GM13976 (cell line): ENCODE data around the gene ADAMTS2.

Source experiments
- DNase-seq: peaks from one replicate; pipeline ENCODE4 v3.0.0; 2012; ENCODE audit warnings: low spot score
- in situ Hi-C: fragments of 300-500 bp; cut with MboI; formaldehyde crosslinking; loops from one replicate; pipeline ENCODE4 v1.12.0; 2022; ENCODE audit warnings: low sequenced_read_pairs, mixed read lengths, inconsistent platforms; ENCODE audit not compliant: unreplicated experiment
- TF ChIP-seq, protein P1 (sequence below): IDR thresholded peaks from 2 replicates; pipeline ENCODE4 v1.5.1; 2012; ENCODE audit warnings: borderline replicate concordance, mild to moderate bottlenecking; ENCODE audit not compliant: insufficient read depth; ENCODE audit errors: extremely low read depth, missing control alignments, control extremely low read depth

ADAMTS2 gene

DNA sequence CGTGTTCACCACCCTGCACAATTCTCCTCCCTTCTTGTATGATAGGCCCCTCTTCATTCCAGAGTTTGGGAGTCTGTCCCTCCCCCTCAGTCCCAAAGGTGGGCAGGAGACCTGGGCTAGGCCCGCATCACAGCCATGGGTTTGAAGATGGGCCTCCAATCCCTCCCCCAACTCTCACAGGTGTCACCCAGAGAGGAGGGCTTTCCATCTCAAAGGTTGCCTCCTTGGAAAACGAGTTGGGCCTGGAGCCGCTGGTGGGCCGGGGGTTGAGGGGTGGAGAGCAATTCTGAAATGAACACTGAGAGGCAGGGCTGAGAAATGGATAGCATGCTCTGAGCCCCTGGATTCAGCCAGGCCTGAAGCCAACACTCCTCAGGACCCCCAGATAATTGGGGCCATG is 6.2 kb downstream of the ADAMTS2 start:
- DNase-seq, result no peak
- in situ Hi-C loops, result no loop called here
- TF ChIP-seq, protein P1, sequence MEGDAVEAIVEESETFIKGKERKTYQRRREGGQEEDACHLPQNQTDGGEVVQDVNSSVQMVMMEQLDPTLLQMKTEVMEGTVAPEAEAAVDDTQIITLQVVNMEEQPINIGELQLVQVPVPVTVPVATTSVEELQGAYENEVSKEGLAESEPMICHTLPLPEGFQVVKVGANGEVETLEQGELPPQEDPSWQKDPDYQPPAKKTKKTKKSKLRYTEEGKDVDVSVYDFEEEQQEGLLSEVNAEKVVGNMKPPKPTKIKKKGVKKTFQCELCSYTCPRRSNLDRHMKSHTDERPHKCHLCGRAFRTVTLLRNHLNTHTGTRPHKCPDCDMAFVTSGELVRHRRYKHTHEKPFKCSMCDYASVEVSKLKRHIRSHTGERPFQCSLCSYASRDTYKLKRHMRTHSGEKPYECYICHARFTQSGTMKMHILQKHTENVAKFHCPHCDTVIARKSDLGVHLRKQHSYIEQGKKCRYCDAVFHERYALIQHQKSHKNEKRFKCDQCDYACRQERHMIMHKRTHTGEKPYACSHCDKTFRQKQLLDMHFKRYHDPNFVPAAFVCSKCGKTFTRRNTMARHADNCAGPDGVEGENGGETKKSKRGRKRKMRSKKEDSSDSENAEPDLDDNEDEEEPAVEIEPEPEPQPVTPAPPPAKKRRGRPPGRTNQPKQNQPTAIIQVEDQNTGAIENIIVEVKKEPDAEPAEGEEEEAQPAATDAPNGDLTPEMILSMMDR, result no peak

DNA sequence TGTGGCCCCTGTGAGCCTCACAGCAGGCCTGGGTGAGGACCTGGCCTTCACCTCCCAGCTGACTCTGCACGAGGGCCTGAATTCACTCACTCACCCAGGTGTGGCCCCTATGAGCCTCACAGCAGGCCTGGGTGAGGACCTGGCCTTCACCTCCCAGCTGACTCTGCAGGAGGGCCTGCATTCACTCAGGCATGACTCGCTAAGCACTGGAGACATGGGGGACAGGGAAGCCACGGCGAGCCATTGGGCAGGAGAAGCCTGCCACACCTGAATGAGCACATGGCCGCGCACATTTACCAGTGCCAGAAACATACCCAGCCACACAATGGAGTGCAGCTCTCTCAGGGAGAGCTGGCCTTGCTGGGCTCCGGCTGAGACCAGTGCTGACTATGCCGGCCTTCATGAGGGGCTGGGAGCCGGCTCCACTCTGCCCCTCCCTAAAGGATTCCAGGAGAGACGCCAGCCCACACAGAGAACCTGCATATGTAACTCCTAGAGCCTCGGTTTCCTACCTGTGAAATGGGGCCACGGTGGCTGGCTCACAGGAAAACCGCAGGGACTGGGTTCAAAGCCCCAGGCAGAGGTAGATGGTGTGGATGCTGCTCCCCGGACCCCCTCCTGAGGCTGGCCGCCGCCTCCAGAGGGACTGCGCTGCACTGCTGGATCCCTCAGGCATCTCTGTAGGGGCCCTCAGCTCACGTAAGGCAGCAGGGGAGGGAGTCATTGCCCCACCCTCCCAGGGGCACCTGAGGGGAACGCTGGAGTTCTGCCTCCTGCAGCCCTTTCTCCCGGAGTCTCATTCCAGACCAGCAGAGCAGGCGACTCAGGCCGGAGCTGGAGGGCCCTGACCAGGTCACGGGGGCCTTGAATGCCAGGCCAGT is 7.2 kb downstream of the ADAMTS2 start:
- in situ Hi-C loops, result no loop called here
- TF ChIP-seq, protein P1, result no peak
- DNase-seq, result no peak

DNA sequence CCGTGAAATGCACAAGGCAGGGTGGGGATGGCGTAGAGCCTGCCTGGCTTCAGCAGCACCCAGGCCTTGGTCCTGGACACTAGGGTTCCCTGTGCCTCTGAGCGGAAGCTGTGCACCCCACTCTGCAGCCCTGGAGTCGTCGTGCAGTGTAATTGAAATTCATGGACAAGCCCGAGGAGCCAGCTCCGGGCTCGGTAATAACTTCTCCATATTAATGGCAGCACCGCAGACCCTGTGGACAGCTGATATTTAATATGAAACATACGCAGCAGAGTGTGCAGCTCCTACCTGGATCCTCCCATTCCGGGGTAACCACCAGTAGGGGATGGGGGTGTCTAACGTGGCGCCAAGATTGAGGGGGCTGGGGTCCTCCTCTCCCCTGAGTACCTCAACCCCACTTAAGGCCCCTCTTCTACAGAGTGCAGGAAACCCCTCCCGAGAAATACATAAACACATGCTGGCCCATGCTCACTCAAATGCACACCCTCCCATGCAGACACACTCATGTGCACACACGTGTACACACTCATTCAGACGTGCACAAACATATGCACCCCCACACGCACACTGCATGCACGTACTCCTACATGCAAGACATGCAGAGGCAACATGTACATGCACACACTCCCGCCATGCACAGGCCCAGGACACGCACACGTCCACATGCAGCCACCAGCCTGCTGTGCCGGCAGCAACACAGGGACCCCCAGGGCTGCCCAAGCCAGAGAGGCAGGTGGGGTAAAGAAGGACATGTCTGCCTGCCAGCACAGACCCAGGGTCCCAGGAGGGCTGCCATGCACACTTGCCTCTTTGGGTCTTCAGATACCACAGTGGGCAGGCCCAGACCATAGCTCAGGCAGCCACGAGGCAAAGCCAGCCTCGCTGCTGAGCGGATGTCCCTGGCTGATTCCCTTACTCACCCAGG is 8.1 kb downstream of the ADAMTS2 start:
- TF ChIP-seq, protein P1, result no peak
- DNase-seq, result no peak
- in situ Hi-C loops, result no loop called here

DNA sequence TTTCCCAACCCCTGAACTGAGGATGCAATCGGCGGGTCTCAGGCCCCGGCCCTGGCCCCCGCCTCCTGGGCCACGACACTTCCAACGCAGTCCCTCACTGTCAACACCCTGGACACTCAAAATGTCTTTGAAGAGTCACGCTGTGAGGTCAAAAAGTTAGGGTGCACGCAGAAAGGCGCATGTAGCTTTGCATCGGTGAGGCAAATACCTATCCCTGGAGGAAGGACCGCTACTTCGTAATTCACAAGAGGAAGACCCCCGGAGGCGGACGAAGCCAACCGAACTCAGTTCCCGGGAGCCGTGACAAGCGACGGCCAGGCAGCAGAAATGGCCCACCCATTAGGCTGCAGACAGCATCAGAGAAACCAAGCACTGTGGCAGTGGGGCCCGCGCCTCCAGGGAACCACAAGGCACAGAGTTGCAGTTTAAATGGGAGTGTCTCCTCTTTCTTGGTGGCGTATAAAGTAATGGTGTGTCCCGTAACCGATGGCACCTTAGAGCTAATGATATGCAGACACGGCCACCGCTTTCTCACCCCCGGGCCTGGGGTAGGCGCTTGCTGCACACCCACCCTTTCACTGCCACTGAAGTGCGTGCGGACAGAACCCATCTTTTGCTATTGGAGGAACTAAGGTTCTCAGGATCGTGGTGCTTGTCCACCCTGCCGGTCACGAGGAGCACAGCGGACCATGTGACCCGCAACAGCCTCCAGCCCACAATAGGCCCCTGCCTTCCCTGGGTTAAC is 9.0 kb downstream of the ADAMTS2 start:
- DNase-seq, result no peak
- TF ChIP-seq, protein P1, result no peak
- in situ Hi-C loops, result no loop called here

DNA sequence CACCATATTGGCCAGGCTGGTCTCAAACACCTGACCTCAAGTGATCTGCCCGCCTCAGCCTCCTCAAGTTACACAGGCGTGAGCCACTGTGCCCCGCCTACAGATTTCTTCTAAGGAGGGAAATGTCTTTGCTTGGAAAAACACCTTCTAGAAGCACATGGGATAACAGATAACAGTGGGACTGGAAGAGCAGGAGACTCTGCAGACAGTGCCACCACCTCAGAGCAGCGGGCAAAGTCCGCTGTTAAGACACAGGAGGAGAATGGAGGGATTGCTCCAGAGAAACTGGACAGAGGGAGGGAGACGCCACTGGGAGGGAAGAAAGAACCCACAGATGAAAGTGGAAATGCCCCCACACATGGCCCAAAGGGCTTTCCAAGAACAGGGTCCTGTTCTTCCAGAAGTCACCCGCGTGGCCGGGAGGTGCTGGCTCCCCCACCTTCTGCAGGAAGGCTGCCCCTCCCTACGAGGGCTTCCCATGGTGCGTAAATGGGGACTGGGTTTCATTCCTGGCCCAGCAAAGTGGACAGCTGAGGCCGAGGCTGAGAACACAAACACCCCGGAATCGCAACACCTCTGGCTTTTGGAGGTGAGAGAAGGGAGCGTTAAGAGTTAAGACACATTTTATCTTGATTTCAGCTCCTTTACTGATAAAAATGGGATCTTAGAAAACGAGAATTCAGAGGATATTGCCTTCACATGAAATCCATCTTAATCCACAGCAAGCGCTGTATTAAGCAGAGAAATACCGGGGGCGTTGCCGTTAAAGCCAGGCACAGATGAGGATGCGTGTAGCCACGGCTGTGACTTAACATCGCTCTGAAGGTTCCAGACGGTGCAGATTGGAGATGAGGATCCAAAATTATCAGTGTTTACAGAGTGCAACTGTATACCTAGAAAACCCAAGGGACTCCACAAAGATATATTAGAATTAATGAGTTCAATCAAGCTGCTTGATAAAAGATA is 11.2 kb downstream of the ADAMTS2 start:
- no peak for DNase-seq
- TF ChIP-seq, protein P1, result no peak
- in situ Hi-C loops, result no loop called here
